Activated T-cell treated with anti-CD3 and anti-CD28 coated beads, Interleukin-2, amount 50 U/mL, for 72 hours (primary cell): ENCODE measurements around the gene FOXO6. TPM values are rescaled to one million over a fixed set of nuclear protein-coding genes. Genes with fewer than 3 reads are reported as not detected.
A peak's percentile ranks its signal among the peaks of the same experiment; 100 is the strongest.

ENCODE experiments used
- ATAC-seq, 2 donors: fragments of 150-1000 bp; cut with Tn5 transposase; replicated peaks in 1 of 2; 2 replicates each; pipeline ENCODE4 v1.10.0; 2021; ENCODE audit warnings: moderate library complexity in 2 of 2, mild to moderate bottlenecking in 1 of 2
- DNase-seq, 2 donors: peaks; one replicate each; pipeline ENCODE4 v3.0.0; 2021 to 2022; ENCODE audit warnings: mixed read lengths in 1 of 2
- H3K27ac Mint-ChIP-seq: one replicate; pipeline ENCODE4 v1.8.0; 2022; ENCODE audit warnings: mild to moderate bottlenecking, moderate library complexity, mixed read lengths
- H3K27me3 Mint-ChIP-seq: one replicate; pipeline ENCODE4 v1.8.0; 2022; ENCODE audit warnings: low read depth, mixed read lengths
- H3K36me3 Mint-ChIP-seq, 2 donors: one replicate each; pipeline ENCODE4 v1.8.0; 2022; ENCODE audit warnings: mixed read lengths in 2 of 2, mild to moderate bottlenecking in 1 of 2; ENCODE audit not compliant: insufficient read depth in 2 of 2
- H3K4me1 Mint-ChIP-seq: one replicate; pipeline ENCODE4 v1.8.0; 2022; ENCODE audit warnings: low read depth, mixed read lengths
- H3K4me3 Mint-ChIP-seq, 2 donors: one replicate each; pipeline ENCODE4 v1.8.0; 2022; ENCODE audit warnings: mild to moderate bottlenecking in 2 of 2, mixed read lengths in 2 of 2, moderate library complexity in 2 of 2
- H3K9me3 Mint-ChIP-seq, 2 donors: one replicate each; pipeline ENCODE4 v1.8.0; 2022; ENCODE audit warnings: mixed read lengths in 2 of 2
- total RNA-seq, 2 donors: library from RNA; stranded (reverse); gene quantifications; one replicate each; pipeline ENCODE4 v1.2.3, GENCODE V29; 2022

Gene FOXO6
- total RNA-seq, 2 donors from 2014 or later, result 0.19 to 0.21 TPM

DNA sequence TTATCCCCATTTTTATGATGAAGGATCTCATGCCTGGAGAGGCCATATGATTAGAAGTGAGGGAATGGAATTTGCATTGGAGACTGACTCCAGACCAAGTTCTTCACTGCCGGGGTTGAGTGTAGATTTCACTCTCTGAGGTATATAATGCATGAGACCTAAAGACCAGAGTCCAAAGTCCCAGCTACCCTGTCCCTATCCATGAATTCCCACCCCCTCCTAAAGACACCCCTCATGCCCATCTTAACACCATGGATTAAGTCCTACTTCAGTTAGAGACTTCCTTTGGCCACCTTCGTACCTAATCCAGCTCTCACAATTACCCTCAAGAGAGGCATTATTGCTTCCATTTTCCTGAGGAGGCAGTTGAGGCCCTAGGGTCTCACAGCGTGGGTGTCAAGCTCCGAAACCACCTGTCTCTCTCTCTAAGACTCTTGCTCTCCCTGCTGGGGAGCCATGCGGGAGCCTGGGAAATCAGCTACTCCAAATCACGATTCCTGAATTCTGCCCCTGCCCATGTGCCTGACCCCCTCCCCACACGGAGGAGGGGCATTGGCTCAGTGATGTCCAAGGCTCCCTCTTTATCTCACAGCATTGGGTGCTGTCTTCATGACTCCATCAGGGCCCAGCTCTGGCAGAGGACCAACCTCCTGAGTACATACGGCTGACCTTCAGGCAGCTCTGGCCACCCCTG is 11.7 kb upstream of the FOXO6 start:
- DNase-seq, result no peak

DNA sequence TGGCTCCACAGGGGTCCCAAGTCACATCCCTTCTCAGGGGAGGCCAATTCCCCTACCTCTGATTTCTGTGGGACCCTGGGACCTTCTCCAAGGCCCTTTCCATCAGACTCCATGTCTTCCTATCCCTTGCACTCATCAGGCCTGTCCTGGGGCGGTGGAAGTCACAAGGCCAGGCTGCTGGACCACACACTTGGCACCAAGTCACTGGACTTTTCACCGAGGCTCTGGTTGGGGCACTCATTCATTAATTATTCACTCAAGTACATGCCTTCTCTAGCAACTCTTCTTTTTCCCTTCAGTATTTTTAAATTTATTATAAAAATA is 11.2 kb upstream of the FOXO6 start:
- H3K9me3 Mint-ChIP-seq, result no peaks in the 10 kb centered on the region
- H3K4me3 Mint-ChIP-seq, result no peak overlapping the region
- DNase-seq (no peak), ATAC-seq (no peak)
- no peaks in the 10 kb centered on the region for H3K36me3 Mint-ChIP-seq
- H3K27me3 Mint-ChIP-seq, result peaks cover 20% of the 10 kb centered on the region
- peaks cover 1% of the 10 kb centered on the region for H3K4me1 Mint-ChIP-seq
- H3K27ac Mint-ChIP-seq, result no peak overlapping the region

More for the DNA sequence above, 11.7 kb upstream of the FOXO6 start:
- no peak overlapping the region for H3K4me3 Mint-ChIP-seq
- H3K36me3 Mint-ChIP-seq, result no peaks in the 10 kb centered on the region
- no peak overlapping the region for H3K27ac Mint-ChIP-seq
- no peak for ATAC-seq
- H3K9me3 Mint-ChIP-seq, result no peaks in the 10 kb centered on the region
- peaks cover 20% of the 10 kb centered on the region for H3K27me3 Mint-ChIP-seq
- H3K4me1 Mint-ChIP-seq, result peaks cover 7% of the 10 kb centered on the region

DNA sequence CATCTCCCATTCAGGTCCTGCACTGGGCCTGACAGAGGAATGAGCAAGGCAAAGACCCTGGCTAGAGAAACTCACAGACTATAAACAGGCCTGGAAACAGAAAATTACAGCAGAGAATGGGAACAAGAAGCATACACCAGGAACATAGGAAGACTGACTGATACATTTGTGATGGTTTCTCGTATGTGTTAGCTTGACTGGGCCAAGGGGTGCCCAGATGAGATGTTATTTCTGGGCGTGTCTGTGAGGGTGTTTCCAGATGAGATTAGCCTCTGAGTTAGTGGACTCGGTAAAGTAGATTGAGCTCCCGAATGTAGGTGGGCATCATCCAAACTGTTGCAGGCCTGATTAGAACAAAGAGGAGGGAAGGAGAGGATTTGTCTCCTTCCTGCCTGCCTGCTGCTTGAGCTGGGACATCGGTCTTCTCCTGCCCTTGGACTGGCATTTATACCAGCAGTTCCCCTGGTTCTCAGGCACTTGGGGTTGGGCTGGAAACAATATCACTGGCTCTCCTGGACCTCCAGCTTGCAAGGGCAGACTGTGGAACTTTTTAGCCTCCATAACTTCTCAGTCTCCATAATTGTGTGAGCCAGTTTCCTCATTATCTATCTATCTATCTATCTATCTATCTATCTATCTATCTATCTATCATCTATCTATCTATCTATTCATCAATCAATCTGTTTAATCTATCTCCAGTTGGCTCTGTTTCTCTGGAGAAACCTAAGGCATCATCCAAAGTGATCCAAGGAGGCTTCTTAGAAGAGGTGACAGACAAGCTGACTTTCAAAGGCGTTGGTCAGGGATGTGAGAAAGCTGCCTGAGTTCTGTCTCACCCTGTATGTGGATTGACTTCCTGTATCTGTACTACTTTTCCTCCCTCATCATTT is 9.7 kb upstream of the FOXO6 start:
- no peak for DNase-seq
- Mint-ChIP-seq H3K27me3 (peaks cover 26% of the 10 kb centered on the region), H3K4me3 (no peak overlapping the region), H3K9me3 (no peaks in the 10 kb centered on the region), H3K36me3 (no peaks in the 10 kb centered on the region), H3K27ac (no peak overlapping the region), H3K4me1 (no peaks in the 10 kb centered on the region)
- no peak for ATAC-seq

DNA sequence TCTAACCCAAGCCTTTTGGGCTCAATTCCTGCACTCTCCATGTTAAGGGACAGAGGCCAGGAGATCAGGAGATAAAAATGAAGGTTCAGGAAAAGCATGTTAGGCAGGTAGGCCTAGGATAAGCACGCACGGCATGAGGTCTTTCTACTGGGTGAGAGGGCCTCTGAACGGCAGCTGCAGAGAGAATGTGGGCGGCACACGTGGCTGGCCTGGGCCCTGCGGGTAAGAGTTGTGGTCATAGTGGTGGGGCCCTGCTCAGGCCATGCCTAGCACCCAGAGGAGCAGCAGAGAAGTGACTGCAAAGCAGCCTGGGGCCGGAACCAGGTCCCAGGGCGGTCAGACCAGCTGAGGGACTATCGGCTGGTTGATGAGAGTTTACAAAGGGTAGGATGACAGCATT is 7.5 kb upstream of the FOXO6 start:
- no peak overlapping the region for H3K27ac Mint-ChIP-seq
- H3K36me3 Mint-ChIP-seq, result no peaks in the 10 kb centered on the region
- no peak overlapping the region for H3K4me3 Mint-ChIP-seq
- peaks cover 25% of the 10 kb centered on the region for H3K27me3 Mint-ChIP-seq
- no peaks in the 10 kb centered on the region for H3K4me1 Mint-ChIP-seq
- no peaks in the 10 kb centered on the region for H3K9me3 Mint-ChIP-seq
- peak in 1 of 2 donors; percentile 28 for ATAC-seq
- DNase-seq, result no peak

DNA sequence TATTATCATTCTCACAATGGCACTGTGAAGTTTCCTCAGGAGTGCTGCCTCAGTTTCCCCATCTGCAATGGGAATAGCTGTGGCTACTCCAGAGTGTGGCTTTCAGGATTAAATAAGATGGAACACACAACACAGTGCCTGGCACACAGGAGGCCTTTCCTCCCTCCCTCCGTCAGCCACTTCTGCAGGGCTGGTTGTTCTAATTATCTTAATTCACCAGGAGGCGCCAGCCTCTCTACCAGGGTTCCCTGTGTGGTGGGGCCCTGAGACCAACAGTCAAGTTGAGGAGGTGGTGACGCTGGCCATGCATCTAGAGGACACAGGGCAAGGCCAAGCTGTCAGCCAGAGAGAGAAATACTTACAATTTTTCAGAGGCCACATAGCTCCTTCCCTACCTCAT is 6.3 kb upstream of the FOXO6 start:
- ATAC-seq (no peak), DNase-seq (no peak)
- Mint-ChIP-seq H3K4me3 (no peak overlapping the region), H3K27me3 (peaks cover 20% of the 10 kb centered on the region), H3K4me1 (no peaks in the 10 kb centered on the region), H3K27ac (no peak overlapping the region), H3K36me3 (no peaks in the 10 kb centered on the region), H3K9me3 (no peaks in the 10 kb centered on the region)

DNA sequence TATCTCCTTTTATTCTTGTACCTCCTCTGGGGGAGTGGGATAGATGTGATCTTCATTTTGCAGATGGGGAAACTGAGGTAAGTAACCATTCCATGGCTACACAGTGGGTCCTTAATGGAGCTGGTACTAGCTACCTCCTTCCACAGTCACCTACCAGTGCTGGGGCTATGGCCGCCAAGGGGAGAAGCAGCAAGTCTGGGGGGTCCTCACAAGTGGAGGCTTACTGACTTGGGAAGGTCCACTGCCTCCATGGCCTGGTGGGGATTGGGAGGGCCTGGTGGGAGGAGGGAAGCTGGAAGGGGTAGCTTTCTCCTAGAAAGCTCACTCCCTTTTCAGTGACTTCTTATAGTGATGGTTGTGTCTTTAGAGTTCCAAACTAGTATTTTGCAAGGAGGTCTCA is 5.9 kb upstream of the FOXO6 start:
- Mint-ChIP-seq H3K27ac (no peak overlapping the region), H3K27me3 (peaks cover 19% of the 10 kb centered on the region), H3K36me3 (no peaks in the 10 kb centered on the region), H3K4me3 (no peak overlapping the region), H3K4me1 (peaks cover under 1% of the 10 kb centered on the region), H3K9me3 (no peaks in the 10 kb centered on the region)
- no peak for DNase-seq
- no peak for ATAC-seq

DNA sequence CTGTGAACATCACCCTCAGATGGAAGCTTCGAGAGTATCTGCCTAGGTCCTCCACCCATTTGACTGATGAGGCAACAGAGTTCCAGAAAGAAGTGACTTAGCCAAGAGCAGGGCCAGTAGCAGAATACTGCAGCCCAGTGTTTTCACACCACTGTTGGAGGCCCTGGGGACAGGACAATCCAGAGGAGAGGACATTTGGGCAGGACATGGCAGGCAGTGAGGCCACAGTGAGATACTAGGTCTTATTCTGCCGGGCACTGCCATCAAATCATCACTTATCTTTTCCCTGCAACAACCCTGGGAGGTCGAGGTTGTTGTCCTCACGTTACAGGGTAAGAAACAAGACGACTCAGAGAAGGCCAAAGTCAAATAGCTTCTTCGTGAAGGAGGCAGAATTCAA is 5.5 kb upstream of the FOXO6 start:
- H3K27me3 Mint-ChIP-seq, result peaks cover 19% of the 10 kb centered on the region
- peaks cover 5% of the 10 kb centered on the region for H3K4me1 Mint-ChIP-seq
- no peak overlapping the region for H3K4me3 Mint-ChIP-seq
- H3K9me3 Mint-ChIP-seq, result no peaks in the 10 kb centered on the region
- DNase-seq (no peak), ATAC-seq (no peak)
- no peak overlapping the region for H3K27ac Mint-ChIP-seq
- H3K36me3 Mint-ChIP-seq, result no peaks in the 10 kb centered on the region

DNA sequence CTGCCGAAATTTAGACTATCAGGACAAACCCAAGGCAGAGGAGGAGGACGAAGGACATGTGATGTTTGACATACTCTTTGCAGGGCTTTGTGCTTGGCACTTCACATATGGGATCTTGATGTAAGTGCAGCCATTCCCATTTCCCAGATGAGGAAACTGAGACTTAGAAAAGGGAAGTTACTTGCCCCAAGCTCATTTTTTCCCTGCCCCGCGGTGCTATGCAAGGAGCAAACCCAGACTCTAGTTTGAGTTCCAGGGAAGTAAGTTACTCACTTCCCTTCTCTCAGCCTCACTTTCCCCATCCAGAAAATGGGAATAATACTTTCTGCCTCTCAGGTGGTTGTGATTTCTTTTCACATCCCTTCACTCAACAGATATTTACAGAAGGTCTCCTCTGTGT is 4.5 kb upstream of the FOXO6 start:
- DNase-seq (no peak), ATAC-seq (no peak)
- Mint-ChIP-seq H3K4me3 (no peak overlapping the region), H3K27me3 (peaks cover 19% of the 10 kb centered on the region), H3K4me1 (peaks cover 6% of the 10 kb centered on the region), H3K9me3 (no peaks in the 10 kb centered on the region), H3K36me3 (no peaks in the 10 kb centered on the region), H3K27ac (no peak overlapping the region)

DNA sequence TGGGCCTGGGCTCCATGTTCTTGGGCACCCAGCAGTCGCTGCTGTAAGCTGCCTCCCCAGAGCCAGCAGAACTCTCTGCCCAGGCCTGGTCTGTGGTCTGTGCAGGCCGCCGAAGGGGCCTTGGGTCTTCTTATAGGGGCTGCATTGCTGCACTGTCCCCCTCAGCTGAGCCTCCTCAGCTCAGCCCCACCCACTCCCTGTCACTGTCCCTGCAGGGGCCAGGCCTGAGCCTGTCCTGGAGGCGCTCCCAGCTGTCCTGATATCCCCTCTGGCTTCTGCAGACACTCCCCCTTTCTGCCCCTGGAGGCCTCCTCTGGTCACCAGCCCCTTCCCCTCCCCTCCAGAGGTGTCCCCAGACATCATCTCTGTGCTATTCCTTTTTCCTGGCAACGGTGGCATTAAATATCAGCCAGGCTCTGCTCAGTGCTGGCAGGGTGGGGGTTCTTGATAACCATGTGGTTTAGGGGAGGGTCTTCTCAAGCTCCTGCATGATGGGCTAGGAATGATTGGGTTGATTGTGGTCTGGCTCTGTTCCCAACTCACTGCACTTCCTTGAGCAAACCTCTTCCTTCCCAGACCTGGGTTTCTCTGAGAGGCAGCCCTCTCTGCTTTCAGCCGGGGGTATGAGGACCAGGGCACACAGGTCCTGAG is 3.7 kb upstream of the FOXO6 start:
- ATAC-seq (no peak), DNase-seq (no peak)
- H3K27ac Mint-ChIP-seq, result no peak overlapping the region
- H3K36me3 Mint-ChIP-seq, result no peaks in the 10 kb centered on the region
- no peak overlapping the region for H3K4me3 Mint-ChIP-seq
- peaks cover 6% of the 10 kb centered on the region for H3K4me1 Mint-ChIP-seq
- peaks cover 22% of the 10 kb centered on the region for H3K27me3 Mint-ChIP-seq
- H3K9me3 Mint-ChIP-seq, result no peaks in the 10 kb centered on the region

DNA sequence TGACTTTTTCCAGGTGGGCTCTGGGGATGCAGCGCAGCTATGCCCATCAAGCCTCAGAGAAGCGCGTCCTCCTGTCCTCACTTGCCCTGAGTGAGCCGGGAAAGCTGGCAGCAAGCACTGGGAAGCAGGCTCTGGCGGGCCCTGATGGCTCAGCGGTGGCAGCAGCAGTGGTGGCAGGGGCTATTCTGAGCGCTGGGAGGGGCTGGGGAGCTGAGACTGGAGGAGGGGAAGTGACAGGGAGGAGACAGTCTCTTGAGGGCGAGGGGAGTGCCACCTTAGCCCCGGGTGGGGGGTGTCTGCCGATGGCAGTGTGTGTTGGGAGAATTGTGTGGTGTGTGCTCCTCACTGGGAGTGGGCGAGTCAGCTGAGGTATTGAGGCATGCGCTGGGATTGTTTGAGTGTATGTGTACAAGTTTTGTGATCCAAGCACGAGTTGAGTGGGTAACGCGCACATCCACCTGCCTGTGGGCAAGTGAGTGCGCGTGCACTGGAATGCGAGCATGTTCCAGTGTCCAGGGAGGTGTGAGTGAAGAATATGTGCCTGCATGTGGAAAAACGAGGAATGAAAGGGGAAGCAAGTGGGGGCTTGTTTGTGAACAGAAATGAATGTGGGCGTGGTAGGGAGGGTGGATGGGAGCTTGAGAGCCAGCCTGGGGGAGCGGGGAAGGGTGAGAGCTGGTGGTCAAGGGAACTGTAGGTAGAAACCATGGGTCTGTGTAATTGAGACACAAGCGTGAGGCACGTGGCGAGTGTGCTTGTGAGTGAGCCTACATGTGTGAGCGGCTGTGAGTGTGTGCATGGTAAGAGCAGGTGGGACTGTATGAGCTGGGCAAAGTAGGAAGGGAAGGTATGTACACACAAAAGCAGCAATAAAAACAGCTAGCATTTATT is 2.9 kb upstream of the FOXO6 start:
- H3K4me1 Mint-ChIP-seq, result peaks cover 11% of the 10 kb centered on the region
- H3K27ac Mint-ChIP-seq, result no peak overlapping the region
- no peak overlapping the region for H3K4me3 Mint-ChIP-seq
- DNase-seq, result no peak
- H3K27me3 Mint-ChIP-seq, result peaks cover 30% of the 10 kb centered on the region
- no peaks in the 10 kb centered on the region for H3K9me3 Mint-ChIP-seq
- no peak for ATAC-seq
- no peaks in the 10 kb centered on the region for H3K36me3 Mint-ChIP-seq

DNA sequence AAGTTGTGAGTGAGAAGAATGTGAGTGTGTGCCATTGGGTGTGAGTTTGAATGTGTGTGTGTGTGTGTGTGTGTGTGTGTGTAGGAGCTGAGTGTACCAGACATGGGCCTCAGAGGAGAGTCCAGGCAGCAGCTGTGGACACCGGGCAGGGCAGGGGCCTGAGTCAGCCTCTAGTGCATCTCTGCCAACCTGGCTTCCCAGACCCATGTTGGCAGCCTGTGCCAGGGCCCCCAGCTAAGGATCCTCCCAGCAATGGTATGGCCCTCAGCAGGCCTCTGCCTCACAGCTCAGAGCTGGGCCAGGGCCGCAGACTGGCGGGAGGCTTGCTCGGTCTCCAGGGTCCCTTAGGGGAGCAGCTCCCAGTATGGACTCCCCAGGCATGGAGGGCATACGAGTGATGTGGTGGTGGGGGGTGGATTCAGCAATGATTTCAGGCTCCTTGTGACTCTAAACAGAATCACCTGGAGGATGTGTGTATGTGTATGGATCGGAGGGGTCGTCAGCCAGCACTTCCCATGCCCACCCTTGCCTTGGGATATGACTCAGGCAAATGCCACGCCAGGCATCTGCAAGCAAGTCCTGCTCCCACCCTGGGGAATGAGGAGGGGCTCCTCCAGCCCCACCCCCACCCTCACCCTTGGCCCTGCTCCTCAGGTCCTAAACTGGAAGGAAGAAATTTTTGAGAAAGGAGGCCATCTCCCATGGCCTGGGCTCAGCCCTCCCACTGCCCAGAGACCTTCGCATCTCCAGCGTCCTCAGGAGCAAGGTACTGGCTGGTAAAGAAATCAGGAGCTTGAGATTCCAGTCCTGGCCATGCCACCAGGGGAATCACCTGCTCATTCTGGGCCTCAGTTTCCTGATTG is 1.8 kb upstream of the FOXO6 start:
- no peak overlapping the region for H3K27ac Mint-ChIP-seq
- H3K27me3 Mint-ChIP-seq, result peaks cover 37% of the 10 kb centered on the region
- DNase-seq, result no peak

More for the DNA sequence above, 1.8 kb upstream of the FOXO6 start:
- Mint-ChIP-seq H3K4me1 (peaks cover 18% of the 10 kb centered on the region), H3K4me3 (peak overlapping the region in 1 of 2 donors; percentile 11), H3K9me3 (no peaks in the 10 kb centered on the region), H3K36me3 (no peaks in the 10 kb centered on the region)
- no peak for ATAC-seq
